ENCODE data around the gene VAV2.
"Not testable (repeated sequence)": the region's sequence is repeated elsewhere in the genome, so short reads cannot be mapped to it uniquely, and the experiment has no call there.

VAV2 gene

DNA sequence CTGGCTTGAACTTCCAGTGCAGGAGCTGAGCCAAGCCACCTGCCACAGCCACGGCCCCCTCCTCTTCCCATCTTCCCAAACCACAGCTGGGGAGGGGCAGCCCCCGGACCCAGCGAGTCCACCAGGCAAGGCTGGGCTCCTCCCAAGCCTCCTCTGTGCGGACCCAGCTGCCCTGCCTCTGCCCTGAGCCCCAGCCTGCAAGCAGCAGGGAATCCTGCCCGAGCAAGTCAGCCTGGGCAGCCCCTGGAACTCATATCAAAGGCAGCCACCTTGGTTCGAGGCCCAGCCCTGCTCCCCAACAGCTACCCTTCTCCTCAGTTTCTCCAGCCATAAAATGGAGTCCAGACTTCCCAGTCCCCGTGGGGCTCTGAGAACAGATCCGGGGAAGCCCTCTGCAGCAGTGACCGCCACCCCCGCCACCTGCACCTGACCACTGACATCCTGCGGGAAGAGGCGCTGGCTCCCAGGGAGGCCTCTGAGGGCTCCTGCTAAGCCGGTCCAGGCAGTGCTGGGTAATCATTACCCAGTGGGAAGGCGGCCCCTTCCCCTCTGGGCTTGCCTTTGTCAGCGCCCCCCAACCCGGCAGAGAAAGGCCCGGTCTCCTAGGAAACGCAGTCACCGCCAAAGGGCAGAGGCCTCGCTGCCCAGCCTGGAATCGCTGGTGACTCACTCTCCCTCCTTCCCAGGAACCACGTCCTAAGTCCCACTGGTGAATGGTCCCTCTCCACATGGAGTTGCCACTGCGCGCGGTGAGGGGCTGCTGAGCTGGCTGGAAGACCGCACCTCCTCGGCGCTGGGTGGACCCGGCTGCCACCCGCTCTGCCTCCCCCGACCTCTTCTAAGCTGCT is 1.5 kb downstream of the VAV2 start:
- Histone ChIP-seq H3K36me3 (ENCODE audit: control insufficient read depth, insufficient read depth, low read length) (no peaks in the 10 kb centered on the region), H3K18ac (ENCODE audit: low read length) (no peak overlapping the region), H2BK15ac (replicated peaks; ENCODE audit: low read depth) (no peak overlapping the region), H3K4me2 (ENCODE audit: low read length) (peak overlapping the region; percentile 65), H3K56ac (ENCODE audit: low read length) (peak overlapping the region; percentile 93), H3K9ac (ENCODE audit: low read length) (peak overlapping the region; percentile 87), H3K23ac (ENCODE audit: low read length) (no peak overlapping the region), H3K79me1 (ENCODE audit: low read length) (peaks cover 15% of the 10 kb centered on the region), H4K5ac (ENCODE audit: low read length) (no peak overlapping the region), H2BK120ac (ENCODE audit: low read depth, low read length) (no peak overlapping the region), H3K4me3 (ENCODE audit: low read length) (peak overlapping the region; percentile 74), H2BK5ac (ENCODE audit: low read length) (no peak overlapping the region), H2AK5ac (ENCODE audit: low read length) (no peak overlapping the region), H3K27ac (ENCODE audit: low read depth, low read length) (no peak overlapping the region), H3K4me1 (ENCODE audit: control insufficient read depth, low read depth, low read length) (no peaks in the 10 kb centered on the region), H3K27me3 (ENCODE audit: insufficient read depth, low read length, poor library complexity) (no peaks in the 10 kb centered on the region), H3K79me2 (ENCODE audit: control insufficient read depth, insufficient read depth, low read length) (peaks cover 23% of the 10 kb centered on the region), H4K8ac (ENCODE audit: low read depth, low read length) (no peak overlapping the region), H3K4ac (ENCODE audit: low read depth, low read length) (no peak overlapping the region)
- peak; percentile 69 for DNase-seq
- WGBS (ENCODE audit: extremely low coverage, insufficient coverage, low lambda C conversion rate), result no CpG with 5 or more reads among the region's 31 CpGs

DNA sequence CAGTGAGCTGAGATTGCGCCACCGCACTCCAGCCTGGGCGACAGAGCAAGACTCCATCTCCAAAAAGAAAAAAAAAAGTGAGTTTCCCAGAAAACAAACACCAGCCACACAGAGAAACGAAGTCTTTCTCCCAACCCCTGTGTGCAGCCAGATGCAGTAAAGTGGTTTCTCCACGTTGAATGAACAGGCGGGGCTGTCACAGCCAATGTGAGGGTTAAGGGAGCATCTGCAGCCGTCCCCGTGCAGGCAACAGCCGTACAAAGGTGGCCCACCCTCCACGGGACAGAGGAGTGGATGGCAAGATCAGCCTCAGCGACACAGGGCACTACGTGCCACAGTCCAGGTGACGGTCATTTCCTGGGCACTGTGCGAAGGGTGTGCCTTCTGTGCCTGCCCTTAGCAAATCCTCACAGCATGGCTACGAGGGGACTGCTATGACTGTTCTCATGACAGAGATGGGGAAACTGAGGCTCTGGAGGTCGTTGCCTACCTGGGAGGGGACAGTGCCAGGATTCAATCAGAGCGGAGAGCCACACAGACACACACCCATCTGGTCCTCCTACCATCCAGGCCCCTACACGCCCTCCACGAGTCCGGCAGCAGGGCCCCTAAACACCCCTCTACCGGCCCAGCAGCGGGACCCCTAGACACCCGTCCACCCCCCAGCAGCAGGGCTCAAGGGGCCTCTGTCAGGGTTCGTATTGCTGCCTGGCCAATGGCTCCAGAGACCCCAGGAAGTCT is 2.3 kb downstream of the VAV2 start:
- H2AK5ac ChIP-seq (ENCODE audit: low read length), result no peak overlapping the region
- H3K79me2 ChIP-seq (ENCODE audit: control insufficient read depth, insufficient read depth, low read length), result peaks cover 25% of the 10 kb centered on the region
- H3K4me1 ChIP-seq (ENCODE audit: control insufficient read depth, low read depth, low read length), result no peaks in the 10 kb centered on the region
- no peaks in the 10 kb centered on the region for H3K27me3 ChIP-seq (ENCODE audit: insufficient read depth, low read length, poor library complexity)
- no peak overlapping the region for H2BK5ac ChIP-seq (ENCODE audit: low read length)
- H4K5ac ChIP-seq (ENCODE audit: low read length), result no peak overlapping the region
- H3K4me3 ChIP-seq (ENCODE audit: low read length), result no peak overlapping the region
- H3K27ac ChIP-seq (ENCODE audit: low read depth, low read length), result no peak overlapping the region
- H3K9ac ChIP-seq (ENCODE audit: low read length), result no peak overlapping the region
- H2BK120ac ChIP-seq (ENCODE audit: low read depth, low read length), result no peak overlapping the region
- no CpG with 5 or more reads among the region's 24 CpGs for WGBS (ENCODE audit: extremely low coverage, insufficient coverage, low lambda C conversion rate)
- no peak overlapping the region for H2BK15ac ChIP-seq (replicated peaks; ENCODE audit: low read depth)
- H3K56ac ChIP-seq (ENCODE audit: low read length), result no peak overlapping the region
- H3K23ac ChIP-seq (ENCODE audit: low read length), result no peak overlapping the region
- H4K8ac ChIP-seq (ENCODE audit: low read depth, low read length), result no peak overlapping the region
- peaks cover 15% of the 10 kb centered on the region for H3K79me1 ChIP-seq (ENCODE audit: low read length)
- no peak overlapping the region for H3K4ac ChIP-seq (ENCODE audit: low read depth, low read length)
- no peak overlapping the region for H3K4me2 ChIP-seq (ENCODE audit: low read length)
- DNase-seq, result no peak
- no peak overlapping the region for H3K18ac ChIP-seq (ENCODE audit: low read length)
- no peaks in the 10 kb centered on the region for H3K36me3 ChIP-seq (ENCODE audit: control insufficient read depth, insufficient read depth, low read length)

GRCh38 chr9:133988771-133989170 is 3.4 kb downstream of the VAV2 start:
- not testable (repeated sequence) for H3K56ac ChIP-seq (ENCODE audit: low read length); H2BK15ac ChIP-seq (replicated peaks; ENCODE audit: low read depth); H2BK120ac ChIP-seq (ENCODE audit: low read depth, low read length); H3K36me3 ChIP-seq (ENCODE audit: control insufficient read depth, insufficient read depth, low read length); H4K5ac ChIP-seq (ENCODE audit: low read length); H2AK5ac ChIP-seq (ENCODE audit: low read length); H3K23ac ChIP-seq (ENCODE audit: low read length); H3K27ac ChIP-seq (ENCODE audit: low read depth, low read length); H3K9ac ChIP-seq (ENCODE audit: low read length); H3K4ac ChIP-seq (ENCODE audit: low read depth, low read length); H4K8ac ChIP-seq (ENCODE audit: low read depth, low read length); H3K18ac ChIP-seq (ENCODE audit: low read length); H3K4me1 ChIP-seq (ENCODE audit: control insufficient read depth, low read depth, low read length); H3K4me2 ChIP-seq (ENCODE audit: low read length); H3K4me3 ChIP-seq (ENCODE audit: low read length); H3K27me3 ChIP-seq (ENCODE audit: insufficient read depth, low read length, poor library complexity); DNase-seq; H2BK5ac ChIP-seq (ENCODE audit: low read length)
- Histone ChIP-seq H3K79me1 (ENCODE audit: low read length) (peaks cover 16% of the 10 kb centered on the region), H3K79me2 (ENCODE audit: control insufficient read depth, insufficient read depth, low read length) (peaks cover 27% of the 10 kb centered on the region)
- WGBS (ENCODE audit: extremely low coverage, insufficient coverage, low lambda C conversion rate), result no CpG with 5 or more reads among the region's 14 CpGs

DNA sequence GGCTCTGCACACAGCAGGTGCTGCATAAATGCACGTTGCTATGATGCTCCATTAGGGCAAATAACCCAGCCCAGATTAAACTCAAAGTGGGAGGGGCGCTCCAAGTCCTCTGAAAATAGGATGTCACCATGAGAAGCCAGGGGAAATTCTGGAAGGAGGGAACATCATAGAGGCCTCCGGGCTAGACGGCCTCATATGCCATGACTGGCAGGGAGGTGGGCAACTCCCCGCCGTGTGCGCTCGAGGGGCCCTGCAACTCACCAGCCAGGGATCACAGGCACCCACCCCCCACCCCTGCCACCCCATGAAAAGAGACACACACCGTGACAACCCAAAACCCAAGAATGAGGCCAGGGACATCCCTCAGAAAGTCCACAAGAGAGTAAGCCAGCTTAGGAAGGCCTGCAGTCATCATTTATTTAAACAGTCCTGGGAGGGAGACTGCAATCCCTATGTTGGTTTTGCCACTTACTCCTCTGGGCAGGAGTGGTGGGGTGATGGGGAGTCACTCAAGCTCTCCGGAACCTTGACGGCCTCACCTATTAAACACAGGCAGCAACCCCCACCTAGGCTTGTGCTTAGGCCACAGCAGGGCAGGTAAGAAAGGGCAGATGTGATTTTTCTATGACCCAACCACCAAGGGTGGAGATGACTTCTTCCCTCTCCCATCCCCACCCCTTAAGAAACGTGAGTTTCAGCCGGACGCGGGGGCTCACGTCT is 4.0 kb downstream of the VAV2 start:
- no CpG with 5 or more reads among the region's 16 CpGs for WGBS (ENCODE audit: extremely low coverage, insufficient coverage, low lambda C conversion rate)
- Histone ChIP-seq H3K79me1 (ENCODE audit: low read length) (peaks cover 18% of the 10 kb centered on the region), H3K9ac (ENCODE audit: low read length) (no peak overlapping the region), H3K23ac (ENCODE audit: low read length) (no peak overlapping the region), H3K18ac (ENCODE audit: low read length) (no peak overlapping the region), H2BK5ac (ENCODE audit: low read length) (no peak overlapping the region), H2BK15ac (replicated peaks; ENCODE audit: low read depth) (no peak overlapping the region), H2AK5ac (ENCODE audit: low read length) (no peak overlapping the region), H3K4me3 (ENCODE audit: low read length) (no peak overlapping the region), H3K4me2 (ENCODE audit: low read length) (no peak overlapping the region), H3K4ac (ENCODE audit: low read depth, low read length) (no peak overlapping the region), H2BK120ac (ENCODE audit: low read depth, low read length) (no peak overlapping the region), H3K56ac (ENCODE audit: low read length) (no peak overlapping the region), H3K79me2 (ENCODE audit: control insufficient read depth, insufficient read depth, low read length) (peaks cover 28% of the 10 kb centered on the region), H3K27ac (ENCODE audit: low read depth, low read length) (no peak overlapping the region), H3K36me3 (ENCODE audit: control insufficient read depth, insufficient read depth, low read length) (no peaks in the 10 kb centered on the region), H4K8ac (ENCODE audit: low read depth, low read length) (no peak overlapping the region), H3K27me3 (ENCODE audit: insufficient read depth, low read length, poor library complexity) (no peaks in the 10 kb centered on the region), H3K4me1 (ENCODE audit: control insufficient read depth, low read depth, low read length) (no peaks in the 10 kb centered on the region), H4K5ac (ENCODE audit: low read length) (no peak overlapping the region)
- no peak for DNase-seq

DNA sequence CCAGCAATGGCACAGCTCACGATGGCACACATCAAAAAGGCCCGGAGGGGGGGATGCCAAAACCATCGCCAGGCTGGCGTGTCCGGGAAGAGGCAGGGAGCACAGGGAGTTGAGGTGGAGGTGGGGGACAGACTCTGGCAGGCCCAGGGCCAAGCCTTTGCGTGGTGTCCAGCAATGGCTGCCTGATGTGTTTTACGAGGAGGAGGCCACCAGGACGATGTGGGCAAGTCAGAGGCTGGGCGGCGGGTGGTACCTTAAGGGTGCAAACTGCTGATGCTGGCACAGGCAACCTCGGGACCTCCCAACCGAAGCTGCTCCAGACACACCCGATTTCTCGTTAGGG is 4.7 kb downstream of the VAV2 start:
- Histone ChIP-seq H3K79me1 (ENCODE audit: low read length) (peaks cover 20% of the 10 kb centered on the region), H2BK5ac (ENCODE audit: low read length) (no peak overlapping the region), H3K9ac (ENCODE audit: low read length) (no peak overlapping the region), H3K4me3 (ENCODE audit: low read length) (no peak overlapping the region), H3K36me3 (ENCODE audit: control insufficient read depth, insufficient read depth, low read length) (no peaks in the 10 kb centered on the region), H3K4ac (ENCODE audit: low read depth, low read length) (no peak overlapping the region), H4K5ac (ENCODE audit: low read length) (no peak overlapping the region), H3K23ac (ENCODE audit: low read length) (no peak overlapping the region), H2BK120ac (ENCODE audit: low read depth, low read length) (no peak overlapping the region), H3K4me1 (ENCODE audit: control insufficient read depth, low read depth, low read length) (no peaks in the 10 kb centered on the region), H3K27me3 (ENCODE audit: insufficient read depth, low read length, poor library complexity) (no peaks in the 10 kb centered on the region), H2BK15ac (replicated peaks; ENCODE audit: low read depth) (no peak overlapping the region), H4K8ac (ENCODE audit: low read depth, low read length) (no peak overlapping the region), H2AK5ac (ENCODE audit: low read length) (no peak overlapping the region), H3K56ac (ENCODE audit: low read length) (no peak overlapping the region), H3K79me2 (ENCODE audit: control insufficient read depth, insufficient read depth, low read length) (peaks cover 33% of the 10 kb centered on the region), H3K18ac (ENCODE audit: low read length) (no peak overlapping the region), H3K27ac (ENCODE audit: low read depth, low read length) (no peak overlapping the region), H3K4me2 (ENCODE audit: low read length) (no peak overlapping the region)
- DNase-seq, result no peak
- no CpG with 5 or more reads among the region's 14 CpGs for WGBS (ENCODE audit: extremely low coverage, insufficient coverage, low lambda C conversion rate)

All from mesendoderm (in vitro differentiated cells).